Retinal pigment epithelial cell (primary cell): ENCODE measurements around the gene CPNE4.

Experiments
- DNase-seq: peaks from one replicate; pipeline ENCODE4 v3.0.0-alpha.2; 2010; ENCODE audit warnings: low read depth
- H3K4me3 ChIP-seq: 2 replicates; pipeline ENCODE4 v1.5.1; 2011; ENCODE audit warnings: mild to moderate bottlenecking, low read length, control low read depth, moderate library complexity
- CTCF ChIP-seq: conservative IDR thresholded peaks from 2 replicates; pipeline ENCODE4 v1.5.1; 2011; ENCODE audit warnings: low read depth, low read length, control low read depth, inconsistent platforms

The CPNE4 gene

GRCh38 chr3:131526801-131527347 lies 507.9 kb downstream of the CPNE4 start:
- TF ChIP-seq CTCF, result peak; percentile 71
- DNase-seq, result peak; percentile 15
- peak overlapping the region; percentile 45 for H3K4me3 ChIP-seq

- no peak overlapping the region for H3K4me3 ChIP-seq
- no peak for DNase-seq
- TF ChIP-seq CTCF, result no peak
Observed at GRCh38 chr3:131518680-131519079, 516.1 kb downstream of the CPNE4 start.

- no peak overlapping the region for H3K4me3 ChIP-seq
- no peak for TF ChIP-seq CTCF
- DNase-seq, result no peak
Observed at GRCh38 chr3:131505421-131505820, 529.4 kb downstream of the CPNE4 start.

- TF ChIP-seq CTCF, result no peak
- no peak for DNase-seq
- H3K4me3 ChIP-seq, result peak overlapping the region; percentile 97
Observed at GRCh38 chr3:131503320-131503635, 531.5 kb downstream of the CPNE4 start.

GRCh38 chr3:131502530-131503319 lies 532.1 kb downstream of the CPNE4 start, which contains the start of gene MRPL3:
TSS of gene MRPL3 (minus strand) at chr3:131502971. CDS start at chr3:131502821, 150 bp downstream.
- peak; percentile 55 for DNase-seq
- TF ChIP-seq CTCF, result no peak
- H3K4me3 ChIP-seq, result peak within 1 kb of the TSS; percentile 97

- DNase-seq, result no peak
- TF ChIP-seq CTCF, result no peak
- peak overlapping the region; percentile 97 for H3K4me3 ChIP-seq
Observed at GRCh38 chr3:131501949-131502348, 532.9 kb downstream of the CPNE4 start.

GRCh38 chr3:131494706-131495105 lies 540.1 kb downstream of the CPNE4 start:
- TF ChIP-seq CTCF, result no peak
- no peak overlapping the region for H3K4me3 ChIP-seq
- no peak for DNase-seq
